Amygdala (tissue), 56 donors: Measurements from ENCODE around the gene PLD4.
"Not testable (repeated sequence)": the region's sequence is repeated elsewhere in the genome, so short reads cannot be mapped to it uniquely, and the experiment has no call there.

Source experiments
- DNase-seq, 56 donors: peaks; one replicate each; lab custom pipeline; 2025; lab: John Stamatoyannopoulos, UW

Gene PLD4

GRCh38 chr14:104885973-104886689, 38.5 kb upstream of the PLD4 start:
- no peak for DNase-seq

DNA sequence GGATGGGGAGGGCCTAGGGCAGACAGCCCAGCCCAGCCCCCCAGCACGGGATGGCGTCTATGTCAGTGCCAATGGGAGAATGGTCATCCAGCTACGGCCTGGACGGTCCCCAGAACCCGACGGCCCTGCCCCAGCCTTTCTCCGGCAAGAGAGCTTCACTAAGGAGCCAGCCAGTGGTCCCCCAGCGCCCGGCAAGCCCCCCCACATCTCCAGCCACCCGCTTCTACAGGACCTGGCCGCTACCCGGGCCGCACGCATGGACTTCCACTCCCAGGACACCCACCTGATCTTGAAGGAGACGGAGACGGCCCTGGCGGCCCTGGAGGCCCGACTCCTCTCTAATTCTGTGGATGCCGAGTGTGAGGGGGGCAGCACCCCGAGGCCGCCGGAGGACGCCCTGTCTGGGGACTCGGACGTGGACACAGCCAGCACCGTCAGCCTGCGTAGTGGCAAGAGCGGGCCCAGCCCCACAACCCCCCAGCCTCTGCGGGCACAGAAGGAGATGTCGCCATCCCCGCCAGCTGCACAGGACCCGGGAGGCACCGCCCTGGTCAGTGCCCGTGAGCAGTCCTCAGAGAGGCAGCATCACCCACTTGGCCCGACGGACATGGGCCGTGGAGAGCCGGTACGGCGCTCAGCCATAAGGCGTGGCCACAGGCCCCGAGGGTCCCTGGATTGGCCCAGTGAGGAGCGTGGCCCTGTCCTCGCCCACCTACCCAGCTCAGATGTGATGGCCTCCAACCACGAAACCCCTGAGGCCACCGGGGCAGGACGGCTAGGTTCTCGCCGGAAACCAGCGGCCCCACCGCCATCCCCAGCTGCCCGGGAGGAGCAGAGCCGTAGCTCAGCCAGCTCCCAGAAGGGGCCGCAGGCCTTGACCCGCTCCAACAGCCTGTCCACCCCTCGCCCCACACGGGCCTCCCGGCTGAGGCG, 37.7 kb upstream of the PLD4 start:
- no peak for DNase-seq

- peak in 1 of 56 donors; percentile 32 for DNase-seq
These were observed 36.8 kb upstream of the PLD4 start for GRCh38 chr14:104887623-104888488.

DNA sequence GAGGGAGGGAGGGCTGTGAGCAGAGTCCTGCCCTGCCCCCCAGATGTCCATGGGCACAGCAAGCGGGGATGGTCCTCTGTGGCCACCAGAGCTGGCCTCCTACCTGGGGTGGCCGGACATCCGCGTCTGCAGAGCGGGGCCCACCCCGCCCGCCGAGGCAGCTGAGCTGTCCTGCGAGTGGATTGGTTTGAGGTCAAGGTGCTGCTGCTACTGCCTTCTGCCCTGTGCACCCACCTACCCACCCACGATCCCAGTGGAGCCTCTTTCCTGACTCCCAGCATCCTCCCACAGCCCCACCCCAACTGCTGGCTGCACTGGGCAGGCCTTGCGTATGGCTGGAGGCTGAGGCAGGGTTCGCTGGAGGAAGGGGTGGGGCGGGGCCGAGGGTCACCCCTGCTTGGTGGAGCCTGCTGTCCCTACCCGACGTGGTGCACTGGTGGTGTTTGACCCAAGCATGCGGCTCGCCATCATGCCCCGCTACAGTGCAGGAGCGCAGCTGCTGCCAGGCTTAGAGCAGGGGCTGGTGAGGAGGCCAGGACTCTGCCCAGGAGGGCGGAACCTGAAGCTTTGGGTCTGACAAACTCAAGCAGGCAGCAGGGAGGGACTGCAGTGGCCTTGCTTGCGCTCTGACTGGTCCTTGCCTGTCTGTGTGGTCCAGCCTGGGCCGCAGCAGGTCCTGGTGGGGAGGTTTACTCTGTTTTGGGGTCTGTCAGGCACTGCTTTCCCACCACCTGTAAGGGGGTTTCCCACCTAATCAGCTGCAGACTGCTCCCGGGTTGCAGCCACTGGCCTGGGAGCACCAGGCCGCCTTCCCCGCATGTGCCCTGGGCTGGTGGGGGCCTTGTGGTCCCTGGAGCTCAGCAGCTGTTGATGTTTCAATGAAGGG, 35.9 kb upstream of the PLD4 start:
- DNase-seq = no peak

GRCh38 chr14:104889375-104889757, 35.3 kb upstream of the PLD4 start:
- DNase-seq = no peak

DNA sequence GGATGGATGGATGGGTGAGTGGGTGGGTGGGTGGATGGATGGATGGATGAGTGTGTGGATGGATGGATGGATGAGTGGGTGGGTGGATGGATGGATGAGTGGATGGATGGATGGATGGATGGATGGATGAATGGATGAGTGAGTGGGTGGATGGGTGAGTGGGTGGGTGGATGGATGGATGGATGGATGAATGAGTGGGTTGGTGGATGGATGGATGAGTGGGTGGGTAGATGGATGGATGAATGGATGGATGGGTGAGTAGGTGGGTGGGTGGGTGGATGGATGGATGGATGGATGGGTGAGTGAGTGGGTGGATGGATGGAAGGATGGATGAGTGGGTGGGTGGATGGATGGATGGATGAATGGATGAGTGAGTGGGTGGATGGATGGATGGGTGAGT, 34.4 kb upstream of the PLD4 start:
- not testable (repeated sequence) for DNase-seq

GRCh38 chr14:104891121-104891551, 33.5 kb upstream of the PLD4 start:
- no peak for DNase-seq

DNA sequence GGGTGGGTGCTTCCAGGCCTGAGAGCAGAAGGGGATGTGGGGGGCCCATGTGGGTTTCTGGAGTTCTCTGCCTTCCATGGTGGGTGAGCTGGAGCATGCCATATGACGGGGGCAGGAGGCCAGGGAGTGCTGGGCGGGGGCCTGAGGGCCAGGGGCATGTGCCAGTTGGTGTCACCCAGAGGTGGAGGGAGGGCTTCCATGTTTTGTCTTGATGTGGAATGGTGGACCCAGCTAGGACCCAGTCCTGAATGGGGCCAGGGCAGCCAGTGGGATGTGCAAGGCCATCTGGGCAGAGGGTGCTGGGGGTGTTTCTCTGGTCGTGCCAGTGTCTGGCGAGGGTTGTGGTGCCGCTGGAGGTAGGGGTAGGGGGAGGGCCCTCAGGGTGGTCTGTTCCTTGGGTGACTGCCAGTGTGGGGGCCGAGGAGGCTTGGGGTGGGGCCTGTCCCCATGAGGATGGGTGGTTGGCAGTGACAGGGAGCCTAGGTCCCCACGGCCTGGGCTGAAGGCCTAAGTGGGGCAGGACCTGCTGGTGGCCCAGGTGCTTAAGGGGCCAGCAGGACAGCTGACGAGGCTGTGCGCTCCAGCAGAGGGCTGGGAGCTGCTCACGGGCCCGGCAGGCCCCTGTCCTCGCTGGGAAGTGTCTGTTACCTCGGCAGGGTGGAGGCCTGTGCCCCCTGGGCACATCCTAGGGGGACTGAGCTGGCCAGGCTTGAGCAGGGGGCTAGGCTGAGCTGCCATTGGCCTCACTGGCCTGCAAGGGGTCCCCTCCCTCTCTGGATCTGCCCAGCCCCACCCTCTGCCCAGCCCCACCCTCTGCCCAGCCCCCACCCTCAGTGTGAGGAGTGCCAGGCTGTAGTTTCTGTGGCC, 32.8 kb upstream of the PLD4 start:
- DNase-seq = no peak

DNA sequence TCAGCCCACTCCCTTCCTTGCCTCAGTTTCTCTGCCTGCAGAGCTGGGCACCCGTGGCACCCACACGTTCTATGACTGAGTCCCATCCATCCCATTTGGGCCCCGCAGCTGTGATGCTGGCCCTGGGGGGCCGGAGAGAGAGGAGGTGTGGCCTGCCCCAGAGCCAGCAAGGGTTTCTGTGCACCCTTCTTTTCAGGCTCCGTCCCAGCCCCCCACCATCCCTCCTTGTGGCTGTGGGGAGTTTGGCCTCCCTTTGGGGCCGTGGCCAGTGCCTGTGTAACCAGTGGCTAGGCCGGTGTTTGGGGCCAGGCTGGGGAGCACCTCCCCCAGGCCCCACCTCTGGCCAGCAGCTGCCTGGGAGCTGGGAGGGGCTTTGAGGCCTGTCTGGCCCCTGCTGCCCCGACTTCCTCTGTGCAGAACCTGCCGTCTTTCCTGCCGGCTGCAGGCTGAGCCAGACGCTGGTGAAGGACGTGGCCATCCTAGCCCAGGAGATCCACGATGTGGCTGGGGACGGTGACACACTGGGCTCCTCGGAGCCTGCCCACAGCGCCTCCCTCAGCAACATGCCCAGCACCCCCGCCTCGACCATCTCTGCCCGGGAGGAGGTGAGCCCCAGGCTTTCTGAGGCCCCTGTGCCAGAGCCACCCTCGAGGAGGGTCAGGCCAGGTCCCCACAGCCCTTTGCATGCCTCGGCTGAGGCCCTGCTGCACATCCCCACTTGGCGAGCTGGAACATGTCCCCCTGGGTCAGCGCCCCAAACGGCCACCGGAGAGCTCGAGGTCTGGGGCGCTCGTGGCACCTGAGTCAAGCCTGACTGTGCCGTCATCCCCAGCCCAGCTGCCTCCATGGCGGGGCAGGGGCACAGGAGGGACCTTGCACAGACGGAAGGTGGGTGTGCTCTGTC, 31.9 kb upstream of the PLD4 start:
- DNase-seq = no peak

- no peak for DNase-seq
These were observed 31.1 kb upstream of the PLD4 start for GRCh38 chr14:104893435-104894207.

DNA sequence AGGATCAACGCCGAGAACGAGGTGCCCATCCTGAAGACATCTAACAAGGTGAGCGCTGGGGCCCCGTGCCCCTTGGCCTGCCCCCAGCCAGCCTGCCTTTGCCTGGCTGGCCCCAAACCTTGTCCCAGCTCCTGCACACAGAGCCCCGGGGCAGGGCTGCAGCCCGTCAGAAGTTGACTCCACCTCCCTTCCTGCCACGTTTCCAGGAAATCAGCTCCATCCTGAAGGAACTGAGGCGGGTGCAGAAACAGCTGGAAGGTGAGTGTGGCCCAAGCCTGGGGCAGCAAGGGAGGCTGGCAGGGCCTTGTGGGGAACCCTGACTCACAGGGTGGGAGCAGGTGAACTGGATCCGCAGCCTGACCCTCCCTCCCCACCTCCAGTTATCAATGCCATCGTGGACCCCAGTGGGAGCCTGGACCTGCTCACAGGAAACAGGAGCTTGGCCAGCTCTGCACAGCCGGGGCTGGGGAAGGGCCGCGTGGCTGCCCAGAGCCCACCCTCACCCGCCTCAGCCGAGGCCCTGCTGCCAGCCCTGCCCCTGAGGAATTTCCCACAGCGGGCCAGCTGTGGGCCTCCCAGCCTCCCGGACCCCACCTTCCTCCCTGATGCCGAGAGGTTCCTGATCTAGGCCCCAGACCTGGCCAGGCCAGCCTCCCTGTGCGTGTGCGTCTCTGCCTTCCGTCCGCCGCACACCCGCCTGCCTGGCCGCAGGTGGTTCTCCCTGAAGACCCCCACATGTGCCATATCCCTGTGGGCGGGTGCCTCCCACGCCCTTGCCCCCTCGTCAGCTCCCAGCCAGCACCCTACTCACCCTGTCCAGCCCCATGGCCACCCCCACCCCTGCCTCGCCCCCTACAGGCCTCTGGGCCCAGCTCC, 30.1 kb upstream of the PLD4 start:
- DNase-seq = no peak

- DNase-seq = no peak
These were observed 29.4 kb upstream of the PLD4 start for GRCh38 chr14:104895207-104895785.

DNA sequence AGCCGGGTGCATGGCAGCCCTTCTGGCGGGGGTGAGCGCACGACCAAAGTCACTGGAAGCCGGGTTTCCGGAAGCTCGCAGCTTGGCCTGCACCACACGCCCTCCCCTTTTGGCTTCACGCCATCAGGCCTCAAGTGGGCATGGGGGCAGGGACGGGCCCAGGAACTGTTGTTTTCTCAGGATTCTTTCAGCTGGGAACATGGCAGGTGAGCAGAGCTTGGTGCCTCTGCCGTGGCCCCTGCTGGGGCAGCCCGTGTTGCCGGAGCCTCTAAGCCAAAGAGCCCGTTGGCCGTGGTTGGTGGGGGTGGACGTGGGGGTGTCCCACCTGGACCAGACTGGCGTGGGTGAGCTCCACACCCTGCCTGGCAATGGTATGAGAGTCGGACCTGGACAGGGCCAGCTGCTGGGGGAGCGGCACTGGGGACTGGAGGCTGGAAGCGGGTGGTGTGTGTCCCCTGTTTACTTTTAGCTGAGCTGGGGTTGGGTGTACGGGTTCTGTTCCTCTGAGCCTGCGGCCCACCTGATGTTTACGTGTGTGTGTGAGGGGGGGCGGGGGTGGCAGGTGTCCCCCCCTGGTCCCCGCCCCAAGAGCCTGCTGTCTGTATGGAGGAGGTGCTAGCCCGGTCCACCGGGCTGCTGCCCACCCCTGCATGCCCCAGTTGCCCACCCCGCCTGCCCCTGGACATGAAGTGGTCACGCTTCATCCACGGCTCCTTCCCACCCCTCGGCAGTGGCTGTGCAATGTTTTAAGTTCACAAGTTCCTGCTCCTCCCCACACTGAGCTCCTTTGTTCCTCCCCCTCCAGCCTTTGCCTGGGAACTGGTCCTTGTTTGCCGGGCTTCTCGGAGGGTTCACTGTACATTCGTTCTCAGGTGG, 28.7 kb upstream of the PLD4 start:
- DNase-seq = no peak

DNA sequence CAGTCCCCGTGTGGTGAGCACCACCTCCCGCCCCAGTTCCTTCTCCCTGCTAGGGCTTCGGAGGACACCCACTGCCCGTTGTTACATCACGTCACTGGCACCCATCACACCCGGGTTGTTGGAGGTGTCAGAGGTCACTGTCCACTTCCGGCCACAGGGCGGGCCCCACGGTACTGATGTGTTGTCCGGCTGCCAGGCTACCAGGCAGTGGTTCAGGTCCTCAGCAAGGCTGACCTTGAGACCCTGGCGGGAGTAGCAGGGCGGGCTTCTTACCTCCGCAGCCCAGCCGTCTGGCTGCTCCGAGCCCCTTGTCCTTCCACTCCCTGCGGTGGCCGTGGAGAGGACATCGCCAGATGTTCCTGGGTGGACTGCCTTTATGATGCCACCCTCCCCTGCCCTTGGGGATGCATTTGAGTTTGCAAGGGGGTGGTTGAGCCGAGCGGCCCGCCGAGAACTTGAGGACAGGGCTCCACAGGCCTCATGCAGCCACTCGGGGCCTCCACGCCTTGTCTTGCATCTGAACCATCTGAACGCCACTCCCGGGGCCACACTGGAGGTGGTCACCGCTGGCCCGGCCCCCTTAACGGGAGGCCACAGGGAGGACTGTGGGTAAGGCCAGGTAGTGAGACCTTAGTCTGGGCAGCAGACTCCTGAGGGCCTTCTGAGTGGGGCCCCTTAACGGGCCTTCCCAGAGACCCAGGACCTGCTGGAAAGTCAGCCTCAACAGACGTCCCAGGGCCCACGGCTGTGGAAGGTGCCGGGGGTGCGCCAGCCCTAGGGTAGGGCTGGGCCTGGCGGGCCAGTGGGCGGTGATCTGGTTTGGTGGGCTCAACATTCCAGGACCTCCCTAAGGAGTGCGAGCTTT, 27.1 kb upstream of the PLD4 start:
- DNase-seq = no peak
